Brain pericyte (primary cell): Measurements from ENCODE around the gene DLGAP1.
"Not testable (repeated sequence)": the region's sequence is repeated elsewhere in the genome, so short reads cannot be mapped to it uniquely, and the experiment has no call there.

Experiments
- DNase-seq: peaks from one replicate; pipeline ENCODE4 v3.0.0-alpha.2; 2012; ENCODE audit warnings: low read depth, low spot score

The DLGAP1 gene

DNA sequence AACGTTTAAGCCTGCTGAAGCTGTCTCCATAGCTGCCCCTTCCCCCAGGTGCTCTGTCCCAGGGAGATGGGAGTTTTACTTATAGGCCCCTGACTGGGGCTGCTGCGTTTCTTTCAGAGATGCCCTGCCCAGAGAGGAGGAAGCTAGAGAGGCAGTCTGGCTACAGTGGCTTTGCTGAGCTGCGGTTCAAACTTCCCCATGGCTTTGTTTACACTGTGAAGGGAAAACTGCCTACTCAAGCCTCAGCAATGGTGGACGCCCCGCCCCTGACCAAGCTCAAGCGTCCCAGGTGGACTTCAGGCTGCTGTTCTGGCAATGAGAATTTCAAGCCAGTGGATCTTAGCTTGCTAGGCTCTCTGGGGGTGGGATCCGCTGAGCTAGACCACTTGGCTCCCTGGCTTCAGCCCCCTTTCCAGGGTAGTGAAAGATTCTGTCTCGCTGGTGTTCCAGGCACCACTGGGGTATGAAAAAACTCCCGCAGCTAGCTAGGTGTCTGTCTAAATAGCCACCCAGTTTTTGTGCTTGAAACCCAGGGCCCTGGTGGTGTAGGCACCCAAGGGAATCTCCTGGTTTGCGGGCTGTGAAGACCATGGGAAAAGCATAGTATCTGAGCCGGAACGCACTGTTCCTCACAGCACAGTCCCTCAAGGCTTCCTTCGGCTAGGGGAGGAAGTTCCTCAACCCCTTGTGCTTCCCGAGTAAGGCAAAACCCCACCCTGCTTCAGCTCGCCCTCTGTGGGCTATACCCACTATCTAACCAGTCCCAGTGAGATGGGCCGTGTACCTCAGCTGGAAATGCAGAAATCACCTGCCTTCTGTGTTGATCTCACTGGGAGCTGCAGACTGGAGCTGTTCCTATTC is 755.2 kb downstream of the DLGAP1 start:
- not testable (repeated sequence) for DNase-seq

DNA sequence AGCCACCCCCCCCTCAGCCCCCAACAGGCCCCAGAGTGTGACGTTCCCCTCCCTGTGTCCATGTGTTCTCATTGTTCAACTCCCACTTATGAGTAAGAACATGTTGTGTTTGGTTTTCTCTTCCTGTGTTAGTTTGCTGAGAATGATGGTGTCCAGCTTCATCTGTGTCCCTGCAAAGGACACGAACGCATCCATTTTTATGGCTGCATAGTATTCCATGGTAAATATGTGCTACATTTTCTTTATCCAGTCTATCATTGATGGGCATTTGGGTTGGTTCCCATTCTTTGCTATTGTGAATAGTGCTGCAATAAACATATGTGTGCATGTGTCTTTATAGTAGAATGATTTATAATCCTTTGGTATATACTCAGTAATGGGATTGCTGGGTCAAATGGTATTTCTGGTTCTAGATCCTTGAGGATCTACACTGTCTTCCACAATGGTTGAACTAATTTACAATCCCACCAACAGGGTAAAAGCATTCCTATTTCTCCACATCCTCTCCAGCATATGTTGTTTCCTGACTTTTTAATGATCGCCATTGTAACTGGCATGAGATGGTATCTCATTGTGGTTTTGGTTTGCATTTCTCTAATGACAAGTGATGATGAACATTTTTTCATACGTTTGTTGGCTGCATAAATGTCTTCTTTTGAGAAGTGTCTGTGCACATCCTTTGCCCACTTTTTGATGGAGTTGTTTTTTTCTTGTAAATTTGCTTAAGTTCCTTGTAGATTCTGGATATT is 760.9 kb downstream of the DLGAP1 start:
- DNase-seq: not testable (repeated sequence)

DNA sequence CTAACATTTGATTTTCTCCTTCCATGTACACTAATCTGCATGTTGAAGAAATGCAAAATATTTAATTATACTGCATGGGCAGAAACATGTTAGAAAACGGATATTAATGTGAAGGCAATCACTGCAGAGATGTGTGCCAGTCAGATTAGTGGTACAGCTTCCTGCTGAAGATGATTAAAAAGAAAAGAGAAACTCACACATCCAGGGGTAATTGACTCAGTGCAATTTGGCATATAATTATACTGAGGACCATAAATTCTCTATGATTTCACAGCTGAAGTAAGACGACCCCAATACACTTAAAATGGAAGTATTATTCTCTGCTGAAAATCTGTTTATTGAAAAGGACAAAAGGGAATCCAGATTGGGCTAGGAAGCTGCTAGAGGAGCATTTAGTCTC is 761.7 kb downstream of the DLGAP1 start:
- DNase-seq: no peak

DNA sequence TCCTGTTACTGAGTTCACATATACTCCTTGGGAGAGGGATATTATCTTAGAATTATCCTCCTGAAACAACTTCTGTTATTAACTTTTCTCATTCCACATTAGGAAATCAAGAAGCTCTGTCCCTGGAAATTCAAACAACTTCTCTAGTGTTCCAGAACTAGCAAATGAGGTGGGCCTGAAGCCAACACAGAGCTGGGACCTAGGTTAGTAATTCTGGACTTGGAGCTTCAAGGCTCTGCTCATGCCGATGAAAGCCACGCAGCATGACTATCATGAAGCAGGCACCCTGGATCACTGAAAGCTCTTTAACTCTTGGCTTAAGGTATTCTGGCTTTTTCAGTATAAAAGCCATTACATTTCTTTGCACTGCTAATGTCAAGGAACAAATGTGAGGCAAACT is 762.4 kb downstream of the DLGAP1 start:
- no peak for DNase-seq

DNA sequence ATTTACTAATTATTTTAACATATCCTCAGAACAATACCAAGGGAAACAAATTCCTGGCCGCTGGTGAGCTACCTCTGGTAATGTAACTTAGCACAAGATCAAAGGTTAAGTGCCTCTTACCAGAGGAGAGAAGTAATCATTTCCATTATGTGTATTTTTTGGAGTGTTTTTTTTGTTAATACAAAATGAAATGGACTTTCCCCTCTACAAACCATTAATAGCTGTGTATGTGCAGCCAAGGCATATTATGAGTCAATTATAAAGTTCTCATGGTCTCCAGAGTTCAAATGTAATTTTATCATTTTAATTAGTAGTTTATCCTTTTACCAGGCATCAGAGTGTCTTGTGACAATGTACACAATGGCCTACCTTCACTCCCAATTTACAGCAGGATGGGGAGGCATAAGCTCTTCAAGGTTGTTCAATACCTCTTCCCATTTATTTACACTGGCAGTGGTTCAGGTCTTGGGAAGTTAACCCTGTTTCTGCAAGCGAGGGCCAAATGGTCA is 762.9 kb downstream of the DLGAP1 start:
- no peak for DNase-seq

DNA sequence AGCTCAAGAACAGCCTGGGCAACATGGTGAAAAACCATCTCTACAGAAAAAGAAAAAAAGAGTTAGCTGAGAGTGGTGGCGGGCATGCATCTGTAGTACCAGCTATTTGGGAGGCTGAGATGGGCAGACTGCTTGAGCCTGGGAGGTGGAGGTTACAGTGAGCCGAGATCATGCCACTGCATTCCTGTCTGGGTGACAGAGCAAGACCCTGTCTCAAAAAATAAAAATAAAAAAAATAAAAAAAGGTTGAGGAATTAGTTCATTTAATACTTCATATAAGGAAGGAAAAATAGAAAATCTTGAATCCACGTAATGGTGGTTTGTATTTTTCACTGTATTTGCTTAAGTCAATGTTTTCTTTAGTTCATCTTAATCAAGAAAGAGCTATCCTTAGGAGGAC is 763.4 kb downstream of the DLGAP1 start:
- no peak for DNase-seq

DNA sequence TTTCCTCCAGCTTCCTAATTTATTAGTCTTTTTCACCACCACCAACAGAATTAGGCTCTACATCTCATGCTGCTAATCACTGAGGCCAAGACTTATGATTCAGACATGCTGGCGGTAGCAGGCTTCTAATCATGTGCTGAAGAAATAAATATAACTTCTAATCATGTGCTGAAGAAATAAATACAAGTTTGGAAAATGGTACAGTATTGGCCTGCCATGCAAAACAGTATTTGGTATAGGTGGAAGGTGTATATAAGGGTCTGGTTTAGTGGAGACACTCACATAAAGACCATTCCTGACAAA is 764.4 kb downstream of the DLGAP1 start:
- DNase-seq: no peak

DNA sequence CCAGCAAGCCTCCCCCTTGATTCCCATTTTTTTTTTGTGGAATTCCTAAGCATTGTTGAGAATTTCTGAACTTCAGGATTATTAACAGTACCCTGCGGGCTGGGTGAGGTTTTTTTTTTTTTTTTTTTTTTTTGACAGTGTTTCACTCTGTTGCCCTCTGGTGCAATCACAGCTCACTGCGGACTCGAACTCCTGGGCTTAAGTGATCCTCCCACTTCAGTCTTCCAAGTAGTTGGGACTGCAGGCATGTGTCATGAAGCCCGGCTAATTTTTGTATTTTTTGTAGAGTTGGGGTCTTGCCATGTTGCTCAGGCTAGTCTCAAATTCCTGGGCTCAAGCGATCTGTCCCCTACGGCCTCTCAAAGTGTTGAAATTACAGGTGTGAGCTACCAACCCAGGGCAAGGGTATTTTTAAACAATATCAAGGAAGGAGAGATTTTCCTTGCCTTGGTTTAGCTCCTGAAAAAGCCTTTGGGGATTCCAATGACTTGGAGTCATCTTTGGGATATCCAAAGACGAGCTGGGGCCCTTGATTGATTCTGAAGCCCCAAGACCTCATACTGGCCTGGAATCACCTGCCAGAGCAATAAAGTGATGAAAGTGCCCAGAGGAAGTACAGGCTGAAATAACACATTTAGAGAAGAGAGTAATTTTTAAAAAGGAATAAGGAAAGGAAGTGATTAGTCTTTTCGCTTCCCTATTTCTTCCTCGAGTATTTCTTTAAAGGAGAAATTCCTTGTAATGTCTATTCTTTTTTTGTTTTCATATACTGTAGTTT is 764.9 kb downstream of the DLGAP1 start:
- no peak for DNase-seq

DNA sequence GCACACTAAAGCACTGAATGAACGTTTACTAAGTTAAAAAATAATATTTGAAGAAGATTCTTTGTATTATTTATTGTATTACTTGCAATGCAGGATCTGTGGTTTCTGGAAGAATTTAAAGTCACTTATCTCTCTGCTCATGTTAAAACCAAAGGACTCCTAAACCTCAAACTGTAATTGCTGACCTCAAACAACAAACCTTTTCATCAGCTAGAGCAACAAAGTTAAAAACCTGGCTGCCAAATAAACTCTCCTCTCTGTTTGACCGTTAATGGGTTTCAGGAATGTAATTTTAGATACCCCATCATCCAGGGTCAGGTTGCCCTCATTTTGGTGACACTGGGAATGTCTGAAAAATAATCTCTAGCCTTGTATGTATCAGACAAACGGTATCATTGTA is 766.0 kb downstream of the DLGAP1 start:
- no peak for DNase-seq

DNA sequence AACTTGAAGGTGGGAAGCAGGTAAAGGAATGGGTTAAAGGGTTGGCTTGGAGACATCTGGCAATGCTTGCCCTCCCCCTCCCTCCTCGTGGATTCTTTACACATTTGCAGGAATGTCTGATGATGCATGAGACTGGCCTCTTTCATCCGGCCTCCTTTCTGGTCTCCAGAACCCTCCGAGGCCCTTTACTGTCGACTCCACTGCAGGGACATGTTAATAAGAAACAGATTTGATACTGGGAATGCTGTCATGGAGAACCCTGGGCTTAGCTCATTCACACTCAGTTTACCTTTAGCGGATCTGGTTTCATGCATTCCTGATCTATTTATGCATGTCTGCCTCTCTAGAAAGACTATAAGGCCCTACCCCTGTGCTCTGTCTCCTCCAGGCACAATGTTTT is 766.4 kb downstream of the DLGAP1 start:
- peak; percentile 30 for DNase-seq

DNA sequence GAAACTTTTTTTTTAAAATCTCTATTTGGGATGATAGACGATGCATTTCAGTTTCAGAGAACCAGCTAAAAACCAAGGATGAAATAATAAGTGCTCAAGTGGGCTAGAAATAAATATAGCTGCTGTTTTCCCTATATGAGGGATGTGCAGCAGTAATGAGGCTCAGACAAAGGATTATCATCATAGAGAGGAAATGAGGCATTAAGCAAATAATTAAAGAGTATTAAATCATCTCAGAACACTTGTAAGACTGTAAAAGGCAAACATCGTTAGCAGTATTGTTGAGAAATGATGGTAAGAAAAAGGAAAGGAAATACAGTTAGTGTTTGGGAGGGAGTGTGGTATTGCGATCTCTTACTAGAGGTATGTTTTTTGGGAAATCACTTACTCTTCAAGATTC is 771.6 kb downstream of the DLGAP1 start:
- no peak for DNase-seq

DNA sequence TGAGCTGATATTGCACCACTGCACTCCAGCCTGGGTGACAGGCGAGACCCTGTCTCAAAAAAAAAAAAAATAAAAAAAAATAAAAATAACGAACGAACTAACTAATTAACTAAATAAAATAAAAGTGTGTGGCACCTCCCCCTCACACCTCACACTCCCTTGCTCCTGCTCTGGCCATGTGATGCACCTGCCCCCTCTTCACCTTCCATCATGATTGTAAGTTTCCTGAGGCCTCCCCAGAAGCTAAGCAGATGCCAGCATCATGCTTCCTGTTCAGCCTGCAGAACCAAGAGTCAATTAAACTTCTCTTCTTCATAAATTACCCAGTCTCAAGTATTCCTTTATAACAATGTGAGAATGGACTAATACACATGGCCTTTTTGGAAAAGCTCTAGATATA is 773.0 kb downstream of the DLGAP1 start:
- DNase-seq: no peak

DNA sequence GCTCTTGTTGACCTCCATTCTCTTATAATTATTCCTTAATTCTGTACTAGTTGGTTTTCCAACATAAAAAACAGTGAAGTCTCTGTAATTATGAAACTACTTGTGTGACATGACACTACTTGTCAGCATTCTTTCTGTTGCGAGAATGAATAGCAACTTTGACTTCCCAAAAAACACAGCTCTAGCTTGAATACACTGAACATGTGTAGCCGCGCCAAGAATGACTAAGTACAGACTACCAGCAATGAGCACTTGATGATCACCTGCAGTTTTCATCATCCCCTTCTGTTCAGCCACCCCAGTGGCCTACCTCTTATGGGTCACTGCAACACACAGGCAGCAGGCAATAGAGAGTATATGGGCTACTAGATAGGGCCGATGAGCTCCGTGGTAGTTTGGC is 775.9 kb downstream of the DLGAP1 start:
- DNase-seq: no peak

DNA sequence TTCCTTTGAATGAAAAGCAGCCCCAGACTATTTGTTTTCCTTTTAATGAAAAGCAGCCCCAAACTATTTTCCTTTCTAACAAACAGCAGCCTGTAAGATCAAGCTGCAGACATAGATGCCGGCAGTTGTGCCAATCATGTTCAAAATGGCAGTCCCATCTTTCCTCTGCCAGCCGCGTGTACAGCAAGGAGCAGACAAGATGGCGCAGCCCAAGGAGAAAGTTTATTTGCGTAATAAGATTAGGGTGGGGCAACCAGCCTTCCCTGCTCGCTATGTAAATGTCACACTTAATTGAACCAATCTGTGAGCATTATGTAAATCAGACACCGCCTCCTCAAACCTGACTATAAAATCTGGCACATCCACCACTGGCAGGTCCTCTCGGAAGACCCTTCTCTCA is 779.1 kb downstream of the DLGAP1 start:
- no peak for DNase-seq

DNA sequence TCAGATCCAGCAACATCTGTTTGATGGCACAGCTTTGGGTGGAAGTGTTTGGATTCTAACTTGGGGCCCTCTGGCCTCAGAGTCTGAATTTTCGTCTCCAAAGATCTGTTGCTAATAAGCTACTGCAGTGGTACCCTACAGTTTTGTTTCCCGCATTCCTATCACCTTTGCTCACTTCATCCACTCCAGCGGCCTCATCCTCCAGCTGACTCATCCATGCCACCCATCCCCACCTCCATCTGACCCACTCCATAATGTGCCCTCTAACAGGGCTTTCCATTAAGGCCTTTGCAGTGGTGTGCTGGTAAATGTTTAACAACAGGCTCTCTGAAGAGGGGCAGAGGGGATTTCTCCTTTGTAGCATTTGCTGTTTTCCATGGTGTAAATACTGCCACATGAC is 779.7 kb downstream of the DLGAP1 start:
- DNase-seq: no peak

DNA sequence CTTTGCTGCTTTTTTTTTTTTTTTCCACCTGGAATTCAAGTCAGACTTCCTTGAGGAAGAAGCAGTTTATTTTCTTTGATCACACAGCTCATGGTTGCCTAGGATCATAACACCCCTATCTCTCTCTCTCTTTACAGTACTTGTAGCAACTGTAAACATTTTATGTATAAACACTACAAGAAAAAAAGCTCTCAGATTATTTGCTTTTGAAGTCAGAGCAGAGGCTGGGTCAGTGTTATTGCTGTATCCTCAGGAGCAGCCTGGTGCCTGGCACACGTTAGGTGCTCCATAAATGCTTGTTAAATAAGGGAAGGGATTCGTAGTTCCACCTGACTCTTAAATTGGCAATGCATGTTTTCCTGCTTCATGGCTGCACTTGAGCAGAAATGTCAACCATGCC is 783.9 kb downstream of the DLGAP1 start:
- DNase-seq: no peak

DNA sequence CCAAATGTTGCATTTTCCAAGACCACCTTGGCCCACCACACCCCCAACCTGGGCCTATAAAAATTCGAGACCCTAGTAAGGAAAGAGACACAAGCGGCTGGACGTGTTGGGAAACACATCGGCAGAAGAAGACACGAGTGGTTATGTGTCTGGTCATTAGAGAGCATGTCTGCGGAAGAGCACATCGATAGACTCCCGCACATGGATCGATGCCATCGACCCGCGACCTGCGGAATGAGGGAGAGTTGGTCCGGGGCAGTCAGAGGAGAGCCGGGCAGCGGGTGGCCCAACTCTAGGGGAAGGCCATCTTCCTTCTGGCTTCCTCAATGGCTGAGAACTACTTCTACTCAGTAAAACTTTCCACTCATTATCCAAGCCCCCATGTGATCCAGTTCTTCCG is 785.7 kb downstream of the DLGAP1 start:
- no peak for DNase-seq

DNA sequence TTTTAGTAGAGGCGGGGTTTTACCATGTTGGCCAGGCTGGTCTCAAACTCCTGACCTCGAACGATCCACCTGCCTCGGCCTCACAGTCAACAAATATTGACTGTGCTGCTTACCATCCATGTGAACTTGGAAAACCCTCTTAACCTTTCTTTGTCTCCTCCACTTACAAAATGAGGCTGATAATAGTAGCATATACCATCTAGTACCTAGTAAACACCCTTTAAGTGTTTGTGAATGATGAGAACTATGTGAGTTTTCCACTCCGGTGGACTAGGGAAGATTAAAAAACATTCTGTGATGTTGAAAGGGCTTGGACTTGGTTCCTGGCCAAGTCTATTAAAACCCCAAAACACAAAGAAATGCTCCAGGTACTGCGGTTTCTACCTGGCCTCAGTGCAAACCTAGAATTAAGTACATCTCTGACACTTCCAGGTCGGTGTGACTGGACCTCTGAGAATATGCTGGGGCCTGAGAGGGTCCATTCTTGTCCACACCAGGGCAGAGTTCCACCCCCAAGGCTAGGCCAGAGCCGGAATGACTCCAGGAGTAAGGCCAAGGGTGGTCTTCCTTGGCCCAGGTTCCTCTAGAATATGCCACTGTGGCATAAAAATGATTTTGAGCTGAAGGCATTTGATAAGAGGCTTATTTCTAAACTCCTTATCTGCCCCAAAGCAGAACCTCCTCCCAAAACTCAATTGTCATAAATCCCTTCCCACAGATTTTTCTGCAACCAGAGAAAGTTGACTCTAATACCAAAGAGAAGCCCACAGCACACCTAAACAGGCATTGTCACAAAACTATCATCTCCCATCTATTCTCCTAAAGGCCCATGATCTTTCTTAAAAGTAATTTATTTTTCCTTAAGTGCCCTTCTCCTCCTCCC is 787.6 kb downstream of the DLGAP1 start:
- DNase-seq: no peak

DNA sequence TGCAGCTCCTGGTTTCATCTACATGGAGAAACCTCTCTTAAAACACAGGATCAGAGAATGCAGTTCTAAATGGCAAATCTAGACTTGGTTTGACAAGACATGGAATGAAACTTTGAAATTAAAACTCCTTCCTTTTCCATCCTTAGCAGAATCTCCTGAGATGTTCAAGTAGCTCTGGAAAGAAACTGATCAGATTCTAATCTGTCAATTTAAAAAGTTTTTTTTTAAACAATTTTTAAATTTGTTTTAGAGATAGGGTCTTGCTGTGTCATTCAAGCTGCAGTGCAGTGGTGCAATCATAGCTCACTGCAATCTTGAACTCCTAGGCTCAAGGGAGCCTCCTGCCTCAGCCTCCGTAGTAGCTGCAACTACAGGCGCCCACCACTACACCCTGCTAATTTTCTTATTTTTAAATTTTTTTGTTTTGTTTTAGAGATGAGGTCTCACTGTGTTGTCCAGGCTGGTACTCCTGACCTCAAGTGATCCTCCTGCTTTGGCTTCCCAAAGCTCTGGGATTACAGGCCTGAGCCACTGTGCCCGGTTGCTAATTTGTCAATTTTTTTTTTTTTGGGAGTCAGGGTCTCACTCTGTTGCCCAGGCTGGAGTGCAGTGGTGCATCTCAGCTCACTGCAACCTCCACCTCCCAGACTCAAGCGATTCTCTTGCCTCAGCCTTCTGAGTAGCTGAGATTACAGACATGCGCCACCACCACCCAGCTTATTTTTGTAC is 788.4 kb downstream of the DLGAP1 start:
- no peak for DNase-seq

DNA sequence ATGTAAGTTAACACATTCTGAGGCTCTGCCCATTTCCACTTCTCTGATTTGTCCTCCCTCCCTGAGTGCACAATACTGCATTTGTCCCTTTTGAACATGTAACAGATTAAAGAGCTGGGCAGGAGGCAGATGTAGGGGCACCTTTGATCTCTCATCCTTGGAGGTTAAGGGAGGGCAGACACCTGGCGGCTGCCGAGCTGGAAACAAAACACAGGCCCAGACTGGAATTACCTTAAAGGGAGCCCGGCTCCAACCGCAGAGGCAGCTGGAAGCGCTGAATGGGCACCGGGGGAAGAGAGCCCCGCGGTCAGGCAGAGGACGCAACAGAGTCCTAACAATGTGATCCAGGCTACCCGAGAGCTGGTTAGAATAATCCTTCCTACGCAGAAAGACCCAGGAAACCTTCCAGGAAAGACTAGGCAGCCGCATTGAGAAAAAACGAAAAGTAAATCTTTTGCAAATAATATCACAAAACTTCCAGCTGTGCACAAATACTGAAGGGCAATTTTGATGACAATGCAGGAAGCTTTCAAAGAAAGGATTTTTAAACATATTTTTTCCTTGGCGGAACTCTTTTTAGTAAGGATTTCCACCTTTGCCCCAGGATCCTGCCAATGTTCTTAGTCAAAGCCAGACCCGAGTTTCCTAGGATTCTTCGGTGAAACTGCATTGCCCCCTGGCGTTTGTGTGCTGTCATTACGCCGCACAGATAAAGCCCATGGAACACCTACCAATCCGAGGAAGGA is 789.2 kb downstream of the DLGAP1 start:
- DNase-seq: peak; percentile 61
